ENCODE measurements around the gene CDH13.

DNA sequence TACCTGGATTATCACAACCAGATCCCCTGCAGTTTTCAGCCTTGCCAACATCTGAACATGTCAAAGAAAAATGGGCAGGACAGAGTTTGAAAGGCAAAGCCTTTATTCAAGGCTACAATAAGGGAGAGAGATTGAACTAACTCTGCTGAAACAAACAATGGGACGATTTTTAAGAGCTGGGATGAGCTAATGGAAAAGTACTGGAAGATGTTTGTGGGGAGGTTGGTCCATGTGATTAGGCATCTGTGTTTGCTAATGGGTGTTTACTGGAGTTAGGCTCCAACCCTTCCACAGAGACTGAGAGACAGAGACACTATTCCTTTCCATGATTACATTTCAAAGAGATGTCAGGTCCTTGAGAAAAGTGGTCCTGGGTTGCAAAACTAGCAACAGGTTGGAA lies 1146.0 kb downstream of the CDH13 start:
- no peak for TF ChIP-seq CTCF (IDR thresholded peaks at IDR 0.05; ENCODE audit: insufficient read depth, low read length)
- TF ChIP-seq POLR2AphosphoS5 (IDR thresholded peaks at IDR 0.05; ENCODE audit: low read depth): no peak
- TF ChIP-seq SPI1 (IDR thresholded peaks at IDR 0.05; ENCODE audit: borderline replicate concordance, low read depth): no peak
- TF ChIP-seq, protein P1, sequence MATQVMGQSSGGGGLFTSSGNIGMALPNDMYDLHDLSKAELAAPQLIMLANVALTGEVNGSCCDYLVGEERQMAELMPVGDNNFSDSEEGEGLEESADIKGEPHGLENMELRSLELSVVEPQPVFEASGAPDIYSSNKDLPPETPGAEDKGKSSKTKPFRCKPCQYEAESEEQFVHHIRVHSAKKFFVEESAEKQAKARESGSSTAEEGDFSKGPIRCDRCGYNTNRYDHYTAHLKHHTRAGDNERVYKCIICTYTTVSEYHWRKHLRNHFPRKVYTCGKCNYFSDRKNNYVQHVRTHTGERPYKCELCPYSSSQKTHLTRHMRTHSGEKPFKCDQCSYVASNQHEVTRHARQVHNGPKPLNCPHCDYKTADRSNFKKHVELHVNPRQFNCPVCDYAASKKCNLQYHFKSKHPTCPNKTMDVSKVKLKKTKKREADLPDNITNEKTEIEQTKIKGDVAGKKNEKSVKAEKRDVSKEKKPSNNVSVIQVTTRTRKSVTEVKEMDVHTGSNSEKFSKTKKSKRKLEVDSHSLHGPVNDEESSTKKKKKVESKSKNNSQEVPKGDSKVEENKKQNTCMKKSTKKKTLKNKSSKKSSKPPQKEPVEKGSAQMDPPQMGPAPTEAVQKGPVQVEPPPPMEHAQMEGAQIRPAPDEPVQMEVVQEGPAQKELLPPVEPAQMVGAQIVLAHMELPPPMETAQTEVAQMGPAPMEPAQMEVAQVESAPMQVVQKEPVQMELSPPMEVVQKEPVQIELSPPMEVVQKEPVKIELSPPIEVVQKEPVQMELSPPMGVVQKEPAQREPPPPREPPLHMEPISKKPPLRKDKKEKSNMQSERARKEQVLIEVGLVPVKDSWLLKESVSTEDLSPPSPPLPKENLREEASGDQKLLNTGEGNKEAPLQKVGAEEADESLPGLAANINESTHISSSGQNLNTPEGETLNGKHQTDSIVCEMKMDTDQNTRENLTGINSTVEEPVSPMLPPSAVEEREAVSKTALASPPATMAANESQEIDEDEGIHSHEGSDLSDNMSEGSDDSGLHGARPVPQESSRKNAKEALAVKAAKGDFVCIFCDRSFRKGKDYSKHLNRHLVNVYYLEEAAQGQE (IDR thresholded peaks at IDR 0.05; ENCODE audit: insufficient replicate concordance, low read depth): no peak
- TF ChIP-seq GABPA (IDR thresholded peaks at IDR 0.05; ENCODE audit: low read depth): no peak
